Activated naive CD8-positive, alpha-beta T cell (primary cell): ENCODE data around the gene UNC79.

Experiments used
- H3K27ac Mint-ChIP-seq: one replicate; pipeline ENCODE4 v1.8.0; 2021; ENCODE audit warnings: mixed read lengths
- H3K27me3 Mint-ChIP-seq: one replicate; pipeline ENCODE4 v1.8.0; 2021; ENCODE audit warnings: mixed read lengths
- H3K36me3 Mint-ChIP-seq: one replicate; pipeline ENCODE4 v1.8.0; 2021; ENCODE audit warnings: mixed read lengths
- H3K4me1 Mint-ChIP-seq: one replicate; pipeline ENCODE4 v1.8.0; 2021; ENCODE audit warnings: low read depth, mixed read lengths
- H3K4me3 Mint-ChIP-seq: one replicate; pipeline ENCODE4 v1.8.0; 2021; ENCODE audit warnings: mild to moderate bottlenecking, mixed read lengths
- H3K9me3 Mint-ChIP-seq: one replicate; pipeline ENCODE4 v1.8.0; 2021; ENCODE audit warnings: low read depth, mixed read lengths

Gene UNC79

GRCh38 chr14:93708800-93709199 is 278.1 kb downstream of the UNC79 start:
- Mint-ChIP-seq H3K36me3 (no peaks in the 10 kb centered on the region), H3K27ac (no peak overlapping the region), H3K4me1 (no peaks in the 10 kb centered on the region), H3K27me3 (no peaks in the 10 kb centered on the region), H3K4me3 (no peak overlapping the region), H3K9me3 (no peaks in the 10 kb centered on the region)

GRCh38 chr14:93709249-93709648 is 278.5 kb downstream of the UNC79 start:
- Mint-ChIP-seq H3K9me3 (no peaks in the 10 kb centered on the region), H3K27ac (no peak overlapping the region), H3K4me3 (no peak overlapping the region), H3K4me1 (no peaks in the 10 kb centered on the region), H3K36me3 (no peaks in the 10 kb centered on the region), H3K27me3 (peaks cover 1% of the 10 kb centered on the region)

GRCh38 chr14:93712079-93712837 is 281.5 kb downstream of the UNC79 start:
- H3K36me3 Mint-ChIP-seq, result no peaks in the 10 kb centered on the region
- no peak overlapping the region for H3K27ac Mint-ChIP-seq
- peaks cover 3% of the 10 kb centered on the region for H3K27me3 Mint-ChIP-seq
- no peaks in the 10 kb centered on the region for H3K9me3 Mint-ChIP-seq
- no peaks in the 10 kb centered on the region for H3K4me1 Mint-ChIP-seq
- H3K4me3 Mint-ChIP-seq, result no peak overlapping the region

GRCh38 chr14:93712838-93713724 is 282.3 kb downstream of the UNC79 start:
- Mint-ChIP-seq H3K27ac (no peak overlapping the region), H3K4me1 (no peaks in the 10 kb centered on the region), H3K9me3 (no peaks in the 10 kb centered on the region), H3K27me3 (peaks cover 3% of the 10 kb centered on the region), H3K4me3 (no peak overlapping the region), H3K36me3 (no peaks in the 10 kb centered on the region)

GRCh38 chr14:93713726-93714405 is 283.1 kb downstream of the UNC79 start:
- Mint-ChIP-seq H3K4me1 (no peaks in the 10 kb centered on the region), H3K9me3 (no peaks in the 10 kb centered on the region), H3K27ac (no peak overlapping the region), H3K4me3 (no peak overlapping the region), H3K36me3 (no peaks in the 10 kb centered on the region), H3K27me3 (peaks cover 3% of the 10 kb centered on the region)

GRCh38 chr14:93714605-93715004 is 283.9 kb downstream of the UNC79 start:
- Mint-ChIP-seq H3K4me1 (no peaks in the 10 kb centered on the region), H3K4me3 (no peak overlapping the region), H3K27ac (no peak overlapping the region), H3K36me3 (no peaks in the 10 kb centered on the region), H3K9me3 (no peaks in the 10 kb centered on the region), H3K27me3 (peaks cover 3% of the 10 kb centered on the region)

- Mint-ChIP-seq H3K27me3 (peaks cover 3% of the 10 kb centered on the region), H3K9me3 (no peaks in the 10 kb centered on the region), H3K4me1 (no peaks in the 10 kb centered on the region), H3K27ac (no peak overlapping the region), H3K36me3 (no peaks in the 10 kb centered on the region), H3K4me3 (no peak overlapping the region)
These were observed 284.7 kb downstream of the UNC79 start for GRCh38 chr14:93715279-93715927.

- Mint-ChIP-seq H3K9me3 (no peaks in the 10 kb centered on the region), H3K36me3 (no peaks in the 10 kb centered on the region), H3K4me3 (no peak overlapping the region), H3K27me3 (peaks cover 3% of the 10 kb centered on the region), H3K27ac (no peak overlapping the region), H3K4me1 (no peaks in the 10 kb centered on the region)
These were observed 285.4 kb downstream of the UNC79 start for GRCh38 chr14:93716002-93716745.

GRCh38 chr14:93716746-93717667 is 286.3 kb downstream of the UNC79 start:
- H3K36me3 Mint-ChIP-seq, result no peaks in the 10 kb centered on the region
- no peaks in the 10 kb centered on the region for H3K4me1 Mint-ChIP-seq
- peaks cover 3% of the 10 kb centered on the region for H3K27me3 Mint-ChIP-seq
- H3K9me3 Mint-ChIP-seq, result no peaks in the 10 kb centered on the region
- no peak overlapping the region for H3K27ac Mint-ChIP-seq
- H3K4me3 Mint-ChIP-seq, result no peak overlapping the region

GRCh38 chr14:93717668-93718320 is 287.1 kb downstream of the UNC79 start:
- H3K4me1 Mint-ChIP-seq, result no peaks in the 10 kb centered on the region

GRCh38 chr14:93719256-93719655 is 288.5 kb downstream of the UNC79 start:
- Mint-ChIP-seq H3K36me3 (no peaks in the 10 kb centered on the region), H3K4me3 (no peak overlapping the region), H3K9me3 (no peaks in the 10 kb centered on the region), H3K4me1 (no peaks in the 10 kb centered on the region), H3K27me3 (peaks cover 1% of the 10 kb centered on the region), H3K27ac (no peak overlapping the region)

More at GRCh38 chr14:93717668-93718320, 287.1 kb downstream of the UNC79 start:
- Mint-ChIP-seq H3K36me3 (no peaks in the 10 kb centered on the region), H3K27me3 (peaks cover 3% of the 10 kb centered on the region), H3K4me3 (no peak overlapping the region), H3K9me3 (no peaks in the 10 kb centered on the region), H3K27ac (no peak overlapping the region)

GRCh38 chr14:93720076-93720815 is 289.5 kb downstream of the UNC79 start:
- Mint-ChIP-seq H3K9me3 (no peaks in the 10 kb centered on the region), H3K4me1 (no peaks in the 10 kb centered on the region), H3K4me3 (no peak overlapping the region), H3K27ac (no peak overlapping the region), H3K36me3 (no peaks in the 10 kb centered on the region), H3K27me3 (no peaks in the 10 kb centered on the region)
